HG03060 (cell line): ENCODE results near the gene CTNND2.

Experiments used
- ATAC-seq: cut with Tn5 transposase; IDR thresholded peaks from one replicate; pipeline ENCODE4 v1.9.1; 2021; ENCODE audit warnings: low read depth, moderate number of reproducible peaks; ENCODE audit not compliant: unreplicated experiment

Gene CTNND2

DNA sequence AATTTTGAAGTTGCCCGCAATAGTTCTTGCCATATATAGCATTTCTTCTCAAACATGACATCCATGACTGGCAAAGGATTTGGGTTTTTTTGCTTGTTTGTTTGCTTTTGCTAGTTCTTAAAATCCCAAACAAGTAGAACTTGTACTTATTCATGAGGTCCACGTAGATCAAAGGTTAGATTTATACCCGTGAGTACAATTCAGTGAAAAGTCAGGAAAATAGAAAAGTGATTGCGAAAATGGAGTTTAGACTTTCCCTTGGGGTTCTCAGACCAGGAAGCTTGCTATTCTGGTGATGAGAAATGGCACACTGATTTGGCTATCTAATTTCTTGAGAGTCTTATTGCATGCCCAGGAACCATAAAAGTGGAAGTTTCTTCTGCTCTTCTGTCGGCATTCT lies 304.7 kb downstream of the CTNND2 start:
- ATAC-seq = no peak

DNA sequence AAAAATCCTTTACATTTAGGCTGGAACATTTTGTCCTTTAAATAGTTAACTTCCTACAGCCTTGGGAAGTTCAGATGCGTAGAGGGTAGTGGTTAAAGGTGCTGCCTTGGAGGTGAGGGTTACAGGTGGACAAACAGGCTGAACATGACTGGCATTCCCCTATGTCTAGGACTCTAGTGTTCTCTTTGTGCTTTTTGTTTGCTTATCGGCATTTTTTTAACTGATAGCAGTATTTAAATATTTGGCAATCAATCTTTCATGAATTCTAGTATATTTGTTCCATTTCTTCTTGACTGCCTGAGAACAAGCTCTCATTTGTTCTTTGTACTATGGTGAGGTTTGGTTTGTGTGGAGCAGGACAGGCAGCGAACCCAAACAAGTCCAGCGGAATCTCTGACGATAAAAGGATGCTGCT lies 307.6 kb downstream of the CTNND2 start:
- no peak for ATAC-seq

DNA sequence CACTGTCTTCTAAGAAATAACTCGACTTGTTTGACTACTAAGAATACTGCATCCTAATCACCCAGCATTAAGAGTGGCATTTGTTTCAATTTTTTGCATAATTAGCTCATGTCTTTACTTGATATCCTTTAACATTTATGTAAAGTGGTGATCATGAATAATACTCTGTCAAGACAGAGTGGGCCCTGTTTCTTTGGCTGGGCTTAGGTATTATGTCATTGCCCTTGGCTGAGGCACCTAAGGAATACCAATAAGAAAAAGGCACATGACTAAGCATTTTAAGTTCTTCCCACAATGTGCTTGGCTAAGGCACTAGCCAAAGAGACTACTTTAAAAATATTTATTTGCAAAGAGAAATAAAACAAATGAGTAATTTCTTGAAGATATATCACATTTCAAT lies 308.1 kb downstream of the CTNND2 start:
- ATAC-seq = no peak

DNA sequence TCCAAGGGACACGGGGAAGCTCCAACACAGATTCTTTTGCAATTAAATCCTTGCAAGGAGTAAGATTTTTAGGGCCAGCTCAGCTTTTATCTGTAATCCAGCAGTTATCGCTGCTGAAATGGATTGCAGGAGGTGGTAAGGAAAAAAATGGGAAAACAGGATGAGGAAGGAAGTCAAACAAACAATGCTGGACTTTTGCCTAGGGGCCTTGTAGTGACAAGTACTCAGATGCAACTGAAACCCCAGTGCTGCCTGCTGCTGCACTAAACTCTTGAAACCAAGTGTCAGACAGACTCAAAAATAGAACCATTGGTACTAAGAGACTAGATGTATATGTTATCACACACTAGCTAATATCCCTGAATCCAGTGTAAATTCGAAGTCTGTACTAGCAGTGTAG lies 309.2 kb downstream of the CTNND2 start:
- no peak for ATAC-seq

DNA sequence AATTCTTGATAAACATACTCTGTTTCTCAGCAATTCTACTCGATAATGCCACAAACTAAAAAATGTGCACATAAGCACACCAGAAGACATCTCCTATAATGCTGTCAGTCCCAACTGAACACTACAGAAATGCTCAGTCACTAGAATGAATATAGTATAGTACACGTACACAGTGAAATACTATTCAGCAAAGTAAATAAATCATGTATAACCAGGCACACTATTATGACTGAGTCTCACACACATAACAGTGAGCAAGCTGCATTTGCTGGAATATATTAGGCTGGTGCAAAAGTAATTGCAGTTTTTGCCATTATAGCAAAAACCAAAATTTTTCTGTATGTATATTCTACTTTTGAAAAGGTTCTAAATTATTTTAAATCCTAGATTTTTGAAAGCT lies 310.2 kb downstream of the CTNND2 start:
- ATAC-seq = no peak

DNA sequence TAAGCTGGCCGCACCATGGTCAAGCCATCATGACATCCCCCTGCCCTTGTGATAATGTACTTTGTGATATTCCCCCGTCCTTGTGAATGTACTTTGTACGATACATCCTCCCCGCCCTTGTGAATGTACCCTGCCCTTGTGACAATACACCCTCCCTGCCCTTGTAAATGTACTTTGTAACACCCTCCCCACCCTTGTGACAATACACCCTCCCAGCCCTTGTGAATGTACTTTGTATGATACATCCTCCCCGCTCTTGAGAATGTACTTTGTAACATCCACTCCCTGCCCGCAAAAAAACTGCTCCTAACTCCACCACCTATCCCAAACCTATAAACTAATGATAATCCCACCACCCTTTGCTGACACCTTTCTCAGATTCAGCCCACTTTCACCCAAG lies 313.8 kb downstream of the CTNND2 start:
- no peak for ATAC-seq

DNA sequence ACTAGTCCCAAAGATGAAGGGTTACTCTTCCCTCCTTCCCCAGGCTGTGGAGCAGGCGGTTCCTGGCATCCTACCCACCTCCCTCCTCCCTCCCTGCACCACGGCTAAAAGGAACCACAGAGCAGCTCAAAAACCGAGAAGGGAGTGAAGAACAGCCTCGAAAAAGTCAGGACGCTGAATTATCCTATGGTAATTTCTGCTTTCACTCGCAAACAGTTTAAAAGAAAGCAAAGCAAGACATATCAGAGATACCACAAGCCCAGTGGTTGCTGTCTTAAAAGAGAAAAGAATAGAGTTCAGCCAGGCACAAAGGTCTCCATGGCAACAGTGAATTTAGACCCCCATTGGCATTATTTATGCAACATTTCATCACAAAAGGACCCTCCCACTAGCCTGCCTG lies 315.4 kb downstream of the CTNND2 start:
- no peak for ATAC-seq

DNA sequence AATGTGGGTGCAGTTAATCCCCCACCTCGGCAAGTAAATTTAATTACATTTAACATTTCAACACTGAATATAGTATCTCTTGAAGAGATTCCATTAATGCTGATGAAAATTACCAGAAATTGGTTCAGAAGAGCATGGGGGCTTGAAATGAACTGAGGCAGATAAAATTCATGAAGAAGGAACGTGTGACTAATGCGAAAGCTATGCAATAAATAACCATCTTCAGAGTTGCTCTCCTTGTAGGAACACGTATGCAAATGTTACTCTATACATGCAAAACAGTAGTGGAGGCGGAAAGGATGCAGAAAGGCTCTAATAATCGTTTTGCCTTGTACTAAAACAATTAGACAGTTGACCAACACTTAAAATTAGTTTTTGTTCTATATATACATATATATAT lies 320.2 kb downstream of the CTNND2 start:
- ATAC-seq = no peak

DNA sequence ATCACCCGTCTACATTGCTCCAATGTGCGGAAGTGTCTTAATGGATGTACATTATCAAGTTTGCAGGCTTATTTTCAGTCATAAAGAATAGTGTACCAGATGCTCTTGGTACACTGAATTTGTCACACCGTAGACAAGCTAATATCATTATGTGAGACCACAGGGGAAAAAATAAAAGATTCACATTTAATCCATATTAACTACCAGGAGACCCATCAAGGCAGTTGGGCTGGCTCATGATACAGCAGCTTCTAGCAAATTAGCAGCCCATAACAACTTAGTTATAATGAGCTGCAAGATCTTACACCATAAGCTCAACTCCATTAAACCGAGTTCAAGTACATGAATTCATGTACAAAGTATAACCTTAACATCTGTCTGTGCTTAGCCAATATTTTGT lies 324.9 kb downstream of the CTNND2 start:
- no peak for ATAC-seq

DNA sequence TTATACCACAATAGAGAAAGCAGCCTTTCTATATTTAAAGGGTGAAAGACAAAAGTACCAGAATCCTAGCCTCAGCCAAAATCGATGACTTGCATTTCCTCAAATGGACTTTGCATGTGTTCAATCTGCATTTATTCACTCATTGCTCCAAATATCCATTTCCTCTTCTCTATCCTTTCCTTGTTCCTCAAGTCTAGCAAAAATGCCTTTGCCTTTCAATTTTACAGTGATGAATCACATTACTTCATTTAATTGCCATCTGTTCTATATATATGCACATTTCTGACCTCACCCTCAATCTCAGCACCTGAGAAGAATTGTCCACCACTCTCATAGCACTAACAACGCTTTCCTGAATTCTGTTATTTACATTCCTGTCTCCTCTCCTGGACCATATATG lies 329.5 kb downstream of the CTNND2 start:
- ATAC-seq = no peak

DNA sequence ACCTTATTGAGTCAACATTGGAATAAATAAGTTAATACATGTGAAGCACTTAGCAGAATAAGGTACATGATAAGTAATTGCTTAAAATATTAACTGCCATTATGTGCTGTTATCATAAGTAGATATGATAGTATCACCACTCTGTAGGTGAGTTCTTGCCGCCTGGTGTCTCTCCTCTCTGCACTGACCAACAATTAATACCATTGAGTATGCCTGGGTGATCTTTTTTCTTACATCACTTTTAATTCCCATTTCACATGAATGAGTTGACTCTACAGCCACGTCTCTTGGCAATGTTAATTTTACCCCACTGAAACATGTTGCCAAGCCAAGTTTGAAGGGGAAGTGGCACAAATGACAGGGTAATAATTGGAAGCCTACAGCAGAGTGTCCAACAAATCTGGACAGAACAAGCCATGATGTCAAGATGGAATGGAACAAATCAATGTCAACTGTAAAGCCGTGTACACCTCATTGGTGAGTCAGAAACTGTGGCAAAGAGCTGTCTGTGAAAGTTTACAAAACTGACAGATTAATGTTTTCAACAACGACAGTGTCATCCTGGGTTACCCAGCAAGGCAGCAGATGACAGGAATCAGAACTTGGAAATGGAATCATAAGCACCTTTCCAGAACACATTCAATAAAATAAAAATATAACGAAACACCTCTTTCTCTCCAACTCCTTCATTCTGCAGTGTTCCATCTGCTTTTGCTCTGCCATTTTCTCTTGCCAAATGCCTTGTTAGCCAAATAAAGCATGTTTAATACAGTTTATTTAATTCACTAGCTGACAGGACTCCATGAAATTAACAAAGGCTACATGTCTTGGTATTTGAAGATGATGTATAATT lies 330.9 kb downstream of the CTNND2 start:
- ATAC-seq = no peak

DNA sequence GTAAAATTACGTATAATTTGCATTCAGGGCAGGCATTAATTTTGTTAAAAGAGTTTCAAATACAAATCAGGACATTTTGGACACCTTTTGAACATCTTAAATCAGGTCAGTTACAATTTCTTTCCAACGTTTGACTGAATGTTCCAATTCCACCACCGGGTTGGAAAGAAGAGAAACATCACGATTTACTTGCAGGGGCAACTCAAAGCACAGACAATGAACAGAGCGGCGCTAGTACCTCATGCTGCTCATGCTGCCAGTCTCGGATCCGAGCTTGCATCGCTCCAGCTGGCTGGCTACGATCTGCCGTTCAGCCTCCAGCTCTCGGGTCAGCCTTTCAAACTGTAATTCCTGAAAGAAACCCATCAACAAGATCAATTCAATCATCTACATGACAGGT lies 339.5 kb downstream of the CTNND2 start:
- ATAC-seq = no peak

DNA sequence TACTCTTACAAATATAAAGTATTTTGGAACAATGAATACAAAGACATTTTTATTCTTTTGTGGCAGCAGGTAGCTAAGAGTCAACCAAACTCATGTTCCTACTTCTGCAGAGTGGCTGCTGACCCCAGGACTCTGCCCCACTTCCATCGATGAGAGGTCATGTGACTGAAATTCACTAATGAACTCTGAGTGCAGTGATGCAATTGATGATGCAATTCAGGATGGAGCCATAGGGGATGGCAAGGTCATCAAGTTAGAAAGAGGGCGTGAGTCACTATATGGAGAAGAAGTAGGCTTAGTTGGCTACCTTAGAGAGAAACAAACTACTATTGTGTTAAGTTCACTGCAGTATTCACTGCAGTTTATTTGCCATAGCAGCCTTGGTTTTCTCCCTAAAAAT lies 340.4 kb downstream of the CTNND2 start:
- no peak for ATAC-seq

DNA sequence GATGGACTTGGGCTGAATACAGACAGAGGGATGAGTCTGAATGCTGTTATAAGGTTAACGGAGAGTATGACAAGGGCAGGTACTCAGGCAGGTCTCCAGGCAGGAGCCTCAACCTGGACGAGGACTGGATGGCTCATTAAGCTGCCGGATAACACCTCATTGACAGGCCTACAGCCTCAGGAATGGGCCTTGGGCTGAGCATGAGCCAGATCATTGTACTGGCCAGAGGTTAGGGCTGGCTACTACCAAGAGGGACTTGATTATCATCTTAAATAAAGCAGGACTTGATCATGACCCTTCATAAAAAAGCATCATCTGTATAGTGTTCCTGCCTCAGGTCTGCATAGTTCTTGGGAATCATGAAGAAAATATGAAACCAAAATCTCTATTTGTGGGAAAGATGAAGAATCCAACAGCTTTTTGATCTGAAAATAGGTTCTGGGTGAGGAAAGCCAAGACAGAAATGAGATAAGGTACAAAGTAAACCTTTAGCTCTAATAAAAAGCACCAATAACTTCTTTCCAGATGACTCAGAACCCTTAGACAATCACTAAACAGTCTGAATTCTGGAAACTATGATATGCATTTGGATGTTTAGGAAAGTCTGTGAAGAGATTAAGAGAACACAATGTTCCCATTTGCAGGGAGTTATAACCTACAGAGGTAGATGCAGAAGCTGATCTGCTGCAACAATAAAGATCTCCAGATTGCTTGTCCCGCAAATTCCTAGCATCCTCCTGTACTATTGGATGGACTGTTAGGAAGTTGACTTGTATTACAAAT lies 343.1 kb downstream of the CTNND2 start:
- no peak for ATAC-seq

DNA sequence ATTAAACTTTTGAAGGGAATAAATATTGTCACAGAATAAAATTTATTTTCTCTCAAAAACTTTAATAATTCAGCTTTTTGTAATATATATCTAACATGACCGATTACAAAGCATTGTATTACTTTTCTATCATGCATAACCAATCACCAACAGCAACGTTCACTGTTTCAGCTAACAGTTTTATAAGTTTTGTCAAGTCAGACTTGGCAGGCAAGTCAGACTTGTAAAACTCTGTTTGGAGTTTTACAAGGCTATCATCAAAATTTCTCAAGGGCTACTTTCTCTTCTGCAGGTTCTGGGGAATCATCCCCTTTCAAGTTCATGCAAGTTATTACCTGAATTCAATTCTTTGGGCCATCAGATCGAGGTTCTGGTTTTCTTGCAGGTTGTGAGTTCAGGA lies 347.2 kb downstream of the CTNND2 start:
- no peak for ATAC-seq

DNA sequence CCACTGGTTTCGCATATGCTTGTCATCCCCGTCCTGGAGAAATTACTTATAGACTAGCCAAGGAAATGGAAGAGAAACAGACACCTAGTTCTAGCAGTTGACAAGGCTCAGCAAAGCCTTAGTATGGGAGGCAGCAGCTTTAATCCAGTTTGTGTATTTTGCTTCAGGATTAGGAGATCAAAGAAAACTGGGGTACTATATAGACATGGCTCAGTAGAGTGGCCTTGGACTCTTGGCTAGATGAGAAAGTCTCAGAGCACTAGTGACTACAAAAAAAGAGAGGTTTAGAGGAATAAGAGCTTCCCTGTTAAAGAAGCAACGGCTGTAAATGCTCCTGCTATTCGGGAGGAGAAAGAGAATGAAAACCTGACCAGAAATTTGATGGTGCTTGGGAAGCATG lies 349.1 kb downstream of the CTNND2 start:
- no peak for ATAC-seq

DNA sequence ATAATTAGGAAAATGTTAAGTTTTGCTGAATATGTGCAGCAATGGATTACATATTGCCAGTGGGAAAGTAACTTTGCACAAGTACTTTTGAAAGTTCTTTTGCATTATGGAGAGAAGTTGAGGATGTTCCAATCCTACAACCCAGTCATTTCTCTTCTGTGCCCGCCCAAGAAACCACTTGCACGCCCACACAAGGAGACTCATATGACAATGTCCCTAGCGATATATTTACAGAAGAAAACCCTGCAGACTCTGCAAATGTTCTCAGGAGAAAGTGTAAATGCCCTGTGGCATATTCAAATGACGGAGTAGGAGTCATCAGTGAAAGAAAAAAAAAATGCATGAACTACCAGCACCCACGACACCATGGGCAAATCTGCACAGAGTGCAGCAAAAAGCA lies 356.5 kb downstream of the CTNND2 start:
- ATAC-seq = no peak

DNA sequence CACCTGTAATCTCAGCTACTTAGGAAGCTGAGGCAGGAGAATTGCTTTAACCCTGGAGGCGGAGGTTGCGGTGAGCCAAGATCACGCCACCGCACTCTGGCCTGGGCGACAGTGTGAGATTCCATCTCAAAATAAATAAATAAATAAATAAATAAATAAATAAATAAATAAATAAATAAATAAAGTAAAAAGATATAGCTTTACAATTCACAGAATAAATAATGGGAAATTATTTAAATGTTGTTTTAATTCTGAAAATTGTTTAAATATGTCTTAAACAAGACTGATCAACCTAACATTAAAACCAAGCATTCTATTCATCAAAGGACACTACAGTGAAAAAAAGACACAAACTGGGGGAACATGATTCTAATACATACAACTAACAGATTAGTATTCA lies 357.1 kb downstream of the CTNND2 start:
- ATAC-seq = no peak

DNA sequence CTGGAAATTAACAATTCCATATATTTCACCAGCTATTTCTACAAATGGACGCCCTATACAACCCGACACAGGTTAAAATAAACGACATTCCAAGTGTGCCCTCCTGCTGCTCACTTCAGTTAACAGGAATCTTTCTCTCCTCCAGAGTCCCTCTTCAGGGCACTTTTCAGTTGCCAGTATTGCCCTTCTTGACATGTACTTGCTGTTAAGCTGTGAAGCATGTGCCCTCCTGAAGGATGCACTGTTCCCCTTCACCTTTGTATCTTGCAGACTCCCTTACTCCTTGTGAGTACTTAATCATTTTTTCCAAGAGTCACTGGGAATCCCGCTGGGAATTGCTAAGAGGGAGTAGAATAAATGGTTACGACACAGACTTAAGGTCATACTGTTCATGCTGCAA lies 364.1 kb downstream of the CTNND2 start:
- ATAC-seq = no peak

DNA sequence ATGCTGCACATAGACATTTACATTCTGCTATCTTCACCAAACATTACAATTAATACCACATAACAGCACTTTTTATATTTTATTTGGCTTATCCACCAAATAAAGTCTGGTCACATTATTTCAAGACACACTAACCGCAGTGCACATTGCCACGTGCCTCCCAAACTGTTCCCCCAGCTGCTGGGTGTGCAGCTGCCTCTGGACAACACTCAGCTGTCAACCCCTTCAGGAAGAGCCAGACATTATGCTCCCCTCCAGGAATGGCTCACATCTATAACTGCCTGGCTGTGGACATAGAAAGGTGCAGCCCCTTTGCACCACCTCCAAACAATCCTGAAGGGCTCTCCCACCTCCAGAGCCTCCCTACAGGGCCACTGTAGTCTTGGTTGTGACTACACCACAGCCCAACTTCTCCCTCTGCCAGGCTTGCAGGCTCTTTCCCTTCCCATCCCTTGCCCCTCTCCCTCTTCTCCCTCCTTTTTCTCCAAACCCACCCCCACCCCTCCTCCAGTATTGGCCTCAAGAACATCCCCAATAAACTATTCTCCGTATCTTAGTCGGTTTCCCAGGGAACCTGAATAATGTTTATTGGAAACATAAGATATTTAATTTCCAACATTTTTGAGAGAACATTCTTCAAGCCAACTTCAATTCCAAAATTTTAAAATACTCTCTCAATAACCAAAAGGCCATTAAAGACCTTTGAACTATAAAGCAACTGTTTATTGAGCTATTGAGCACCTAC lies 372.3 kb downstream of the CTNND2 start:
- ATAC-seq = no peak

DNA sequence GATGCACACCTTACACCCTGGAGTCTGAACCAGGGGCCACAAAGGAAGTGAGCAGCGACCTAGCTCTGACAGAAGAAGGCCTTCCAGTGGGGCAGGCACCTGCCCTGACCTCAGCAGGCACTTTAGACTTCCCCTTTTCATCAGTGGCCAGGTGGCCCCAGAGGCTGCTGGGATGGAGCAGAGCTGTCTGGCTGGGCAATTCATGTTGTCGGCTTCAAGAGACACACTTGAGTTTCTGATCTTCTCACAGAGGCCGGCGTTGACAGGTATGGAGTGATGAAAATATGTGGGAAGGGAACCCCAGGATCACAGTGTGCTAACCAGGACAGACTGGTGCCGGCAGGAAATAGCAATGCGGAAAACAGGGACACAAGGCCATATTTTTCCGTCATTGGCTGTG lies 375.5 kb downstream of the CTNND2 start:
- ATAC-seq = no peak
